Glutamatergic neuron (in vitro differentiated cells): ENCODE measurements around the gene APBB2. TPM values are rescaled to one million over a fixed set of nuclear protein-coding genes. Genes with fewer than 3 reads are reported as not detected.

Experiments used
- DNase-seq: peaks from one replicate; pipeline ENCODE4 v3.0.0; 2022
- H3K27ac Mint-ChIP-seq: one replicate; pipeline ENCODE4 v1.8.0; 2020; ENCODE audit warnings: mild to moderate bottlenecking, mixed read lengths, inconsistent platforms; ENCODE audit not compliant: unreplicated experiment
- H3K27me3 Mint-ChIP-seq: one replicate; pipeline ENCODE4 v1.8.0; 2020; ENCODE audit warnings: mild to moderate bottlenecking, moderate library complexity, mixed read lengths, inconsistent platforms; ENCODE audit not compliant: unreplicated experiment
- H3K36me3 Mint-ChIP-seq: one replicate; pipeline ENCODE4 v1.8.0; 2020; ENCODE audit warnings: mild to moderate bottlenecking, mixed read lengths, inconsistent platforms; ENCODE audit not compliant: unreplicated experiment
- H3K4me1 Mint-ChIP-seq: one replicate; pipeline ENCODE4 v1.8.0; 2020; ENCODE audit warnings: mild to moderate bottlenecking, low read depth, mixed read lengths, inconsistent platforms; ENCODE audit not compliant: unreplicated experiment
- H3K4me3 Mint-ChIP-seq: one replicate; pipeline ENCODE4 v1.8.0; 2020; ENCODE audit warnings: mild to moderate bottlenecking, mixed read lengths, inconsistent platforms; ENCODE audit not compliant: unreplicated experiment
- H3K9me3 Mint-ChIP-seq: one replicate; pipeline ENCODE4 v1.8.0; 2020; ENCODE audit warnings: mild to moderate bottlenecking, moderate library complexity, mixed read lengths, inconsistent platforms; ENCODE audit not compliant: unreplicated experiment
- CTCF ChIP-seq: fragments of 200-600 bp; sonication (generic); IDR thresholded peaks from one replicate; pipeline ENCODE4 v1.5.0; 2021; ENCODE audit not compliant: partially characterized antibody, unreplicated experiment
- total RNA-seq: library from RNA; stranded (reverse); fragmentation: NEBNext Ultra II Directional; extraction: Animal tissue kit (Norgen Biotek cat#: 25700); gene quantifications from one replicate; pipeline ENCODE4 v1.2.1, GENCODE V29; 2021; ENCODE audit not compliant: unreplicated experiment

Gene APBB2
- total RNA-seq, 1 donor from 2014 or later = 117 TPM

DNA sequence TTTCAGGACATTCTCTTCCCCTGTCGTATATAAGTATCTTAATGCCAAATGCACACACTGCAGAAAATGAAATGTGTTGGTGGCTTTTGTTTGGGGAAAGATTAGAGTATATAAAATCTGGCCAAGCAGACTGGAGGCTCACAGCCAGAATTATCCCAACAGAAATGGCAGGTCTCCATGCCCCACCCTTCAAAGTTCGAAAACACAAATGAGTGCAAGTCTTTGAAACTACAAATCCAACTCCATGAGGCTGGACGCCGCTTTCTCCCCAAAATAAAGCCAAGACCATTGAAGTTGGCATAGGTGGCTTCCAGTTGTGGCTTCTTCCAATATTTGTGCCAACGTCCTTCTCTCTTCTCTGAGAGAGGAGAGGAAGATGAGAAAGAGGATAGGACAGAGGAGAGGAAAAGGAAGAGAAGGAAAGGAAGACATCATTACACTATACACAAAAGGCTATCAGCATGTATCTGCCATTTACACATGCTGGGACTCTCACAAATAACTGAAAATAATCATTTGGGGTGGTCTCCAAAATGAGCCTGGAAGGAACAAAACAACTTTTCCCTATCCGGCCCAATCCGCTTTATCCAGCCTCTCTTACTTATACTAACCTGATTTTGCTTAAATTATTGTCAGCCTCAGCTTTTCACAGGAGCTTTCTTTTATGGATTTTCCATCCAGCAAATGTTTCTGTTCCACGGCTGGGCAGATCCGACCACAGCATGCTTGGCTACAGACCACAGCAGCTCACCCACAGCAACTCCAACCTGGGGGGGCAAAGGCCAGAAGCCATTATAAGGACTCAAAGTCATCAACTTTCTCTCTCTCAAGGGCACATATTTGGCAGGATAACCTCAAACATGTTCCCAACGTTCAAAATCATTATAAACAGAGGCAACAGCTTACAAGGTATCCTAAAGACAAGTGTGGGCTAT lies 71.7 kb downstream of the APBB2 start:
- no peak for DNase-seq
- Mint-ChIP-seq H3K4me3 (no peak overlapping the region), H3K27ac (no peak overlapping the region), H3K36me3 (no peaks in the 10 kb centered on the region), H3K9me3 (peaks cover 3% of the 10 kb centered on the region), H3K4me1 (peaks cover 15% of the 10 kb centered on the region), H3K27me3 (no peaks in the 10 kb centered on the region)
- no peak for TF ChIP-seq CTCF

DNA sequence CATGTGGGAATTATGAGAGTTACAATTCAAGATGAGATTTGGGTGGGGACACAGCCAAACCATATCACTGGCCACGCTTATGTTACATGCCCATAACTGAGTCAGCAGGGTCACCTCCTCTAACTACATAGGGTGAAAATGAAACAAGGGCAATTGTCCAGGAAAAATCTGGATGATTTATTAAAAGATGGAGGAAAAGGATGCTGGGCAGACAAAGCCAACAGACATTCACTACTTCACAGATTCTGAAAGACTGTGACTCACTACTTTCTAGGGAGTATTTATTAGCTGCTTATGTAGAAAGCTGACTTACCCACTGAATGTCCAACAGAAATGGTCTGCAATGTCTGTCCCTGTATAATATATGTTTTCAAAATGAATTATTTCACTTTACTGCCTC lies 72.4 kb downstream of the APBB2 start:
- TF ChIP-seq CTCF = no peak
- Mint-ChIP-seq H3K4me3 (no peak overlapping the region), H3K36me3 (no peaks in the 10 kb centered on the region), H3K9me3 (peaks cover 3% of the 10 kb centered on the region), H3K27ac (no peak overlapping the region), H3K27me3 (no peaks in the 10 kb centered on the region), H3K4me1 (peaks cover 12% of the 10 kb centered on the region)
- DNase-seq = no peak

DNA sequence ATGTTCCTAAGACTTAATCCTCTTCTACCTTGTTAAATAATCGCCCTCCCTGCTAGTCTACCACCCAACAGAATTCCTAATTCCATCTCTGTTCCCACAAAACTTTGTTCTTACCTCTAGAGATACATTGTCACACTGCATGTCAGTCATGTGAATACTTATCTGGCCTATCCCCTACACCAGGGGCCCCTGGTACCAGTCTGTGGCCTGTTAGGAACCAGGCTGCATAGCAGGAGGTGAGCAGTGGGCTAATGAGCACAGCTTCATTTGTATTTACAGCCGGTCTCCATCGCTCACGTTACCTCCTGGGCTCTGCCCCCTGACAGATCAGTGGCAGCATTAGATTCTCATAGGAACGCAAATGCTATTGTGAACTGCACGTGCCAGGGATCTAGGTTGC lies 73.9 kb downstream of the APBB2 start:
- Mint-ChIP-seq H3K36me3 (no peaks in the 10 kb centered on the region), H3K27ac (no peak overlapping the region)

GRCh38 chr4:41137879-41138278 lies 76.5 kb downstream of the APBB2 start:
- DNase-seq = no peak
- H3K36me3 Mint-ChIP-seq = no peaks in the 10 kb centered on the region
- H3K4me3 Mint-ChIP-seq = no peak overlapping the region
- H3K9me3 Mint-ChIP-seq = peaks cover 3% of the 10 kb centered on the region
- H3K27ac Mint-ChIP-seq = no peak overlapping the region
- peaks cover 1% of the 10 kb centered on the region for H3K27me3 Mint-ChIP-seq
- no peak for TF ChIP-seq CTCF
- H3K4me1 Mint-ChIP-seq = peaks cover 7% of the 10 kb centered on the region

More for the DNA sequence above, 73.9 kb downstream of the APBB2 start:
- Mint-ChIP-seq H3K4me3 (no peak overlapping the region), H3K9me3 (peaks cover 3% of the 10 kb centered on the region), H3K27me3 (no peaks in the 10 kb centered on the region), H3K4me1 (peaks cover 7% of the 10 kb centered on the region)
- no peak for DNase-seq
- no peak for TF ChIP-seq CTCF

GRCh38 chr4:41136456-41136855 lies 77.9 kb downstream of the APBB2 start:
- Mint-ChIP-seq H3K27ac (no peak overlapping the region), H3K36me3 (no peaks in the 10 kb centered on the region), H3K27me3 (peaks cover 1% of the 10 kb centered on the region), H3K4me3 (no peak overlapping the region), H3K4me1 (peaks cover 12% of the 10 kb centered on the region), H3K9me3 (peaks cover under 1% of the 10 kb centered on the region)
- no peak for TF ChIP-seq CTCF
- no peak for DNase-seq
